ENCODE results near the gene CCDC18.
"Not testable (repeated sequence)": the region's sequence is repeated elsewhere in the genome, so short reads cannot be mapped to it uniquely, and the experiment has no call there.

The CCDC18 gene

GRCh38 chr1:93177991-93178390 is 2.5 kb upstream of the CCDC18 start:
- DNase-seq (ENCODE audit: low read depth) = no peak

- no peak for DNase-seq (ENCODE audit: low read depth)
Measured at GRCh38 chr1:93178418-93178817, 2.1 kb upstream of the CCDC18 start.

GRCh38 chr1:93179886-93180722 is 420 bp upstream of the CCDC18 start, which contains the start of gene TMED5:
Gene TMED5 (minus strand): TSS chr1:93180413. CDS start chr1:93180242, 171 bp downstream.
- peak; percentile 97 for DNase-seq (ENCODE audit: low read depth)

- no peak for DNase-seq (ENCODE audit: low read depth)
Measured at GRCh38 chr1:93186667-93187066, 6.1 kb downstream of the CCDC18 start.

GRCh38 chr1:93190432-93190831 is 9.9 kb downstream of the CCDC18 start:
- DNase-seq (ENCODE audit: low read depth) = no peak

GRCh38 chr1:93194231-93194990 is 13.9 kb downstream of the CCDC18 start:
- no peak for DNase-seq (ENCODE audit: low read depth)

GRCh38 chr1:93196591-93196990 is 16.1 kb downstream of the CCDC18 start:
- no peak for DNase-seq (ENCODE audit: low read depth)

- no peak for DNase-seq (ENCODE audit: low read depth)
Measured at GRCh38 chr1:93199150-93199549, 18.6 kb downstream of the CCDC18 start.

- DNase-seq (ENCODE audit: low read depth) = no peak
Measured at GRCh38 chr1:93200086-93200620, 19.6 kb downstream of the CCDC18 start.

GRCh38 chr1:93200714-93201113 is 20.2 kb downstream of the CCDC18 start:
- no peak for DNase-seq (ENCODE audit: low read depth)

- DNase-seq (ENCODE audit: low read depth) = no peak
Measured at GRCh38 chr1:93205892-93206566, 25.5 kb downstream of the CCDC18 start.

GRCh38 chr1:93206567-93206954 is 26.0 kb downstream of the CCDC18 start:
- no peak for DNase-seq (ENCODE audit: low read depth)

- no peak for DNase-seq (ENCODE audit: low read depth)
Measured at GRCh38 chr1:93207211-93207610, 26.7 kb downstream of the CCDC18 start.

- no peak for DNase-seq (ENCODE audit: low read depth)
Measured at GRCh38 chr1:93215322-93215721, 34.8 kb downstream of the CCDC18 start.

GRCh38 chr1:93219443-93219842 is 38.9 kb downstream of the CCDC18 start:
- no peak for DNase-seq (ENCODE audit: low read depth)

- DNase-seq (ENCODE audit: low read depth) = not testable (repeated sequence)
Measured at GRCh38 chr1:93220716-93221115, 40.2 kb downstream of the CCDC18 start.

- no peak for DNase-seq (ENCODE audit: low read depth)
Measured at GRCh38 chr1:93221913-93222312, 41.4 kb downstream of the CCDC18 start.

- no peak for DNase-seq (ENCODE audit: low read depth)
Measured at GRCh38 chr1:93223023-93223675, 42.6 kb downstream of the CCDC18 start.

GRCh38 chr1:93235261-93235660 is 54.7 kb downstream of the CCDC18 start:
- DNase-seq (ENCODE audit: low read depth) = no peak

GRCh38 chr1:93237021-93237420 is 56.5 kb downstream of the CCDC18 start:
- DNase-seq (ENCODE audit: low read depth) = no peak

GRCh38 chr1:93238425-93238824 is 57.9 kb downstream of the CCDC18 start:
- DNase-seq (ENCODE audit: low read depth) = no peak

- DNase-seq (ENCODE audit: low read depth) = no peak
Measured at GRCh38 chr1:93239863-93240262, 59.3 kb downstream of the CCDC18 start.

Measured in fibroblast of the conjunctiva (primary cell).